HG02588 (cell line): Measurements from ENCODE around the gene PI3.
"Not testable (repeated sequence)": the region's sequence is repeated elsewhere in the genome, so short reads cannot be mapped to it uniquely, and the experiment has no call there.

Experiments
- ATAC-seq: cut with Tn5 transposase; IDR thresholded peaks from one replicate; pipeline ENCODE4 v1.9.1; 2021; ENCODE audit warnings: mild to moderate bottlenecking, moderate library complexity; ENCODE audit not compliant: unreplicated experiment

The PI3 gene

GRCh38 chr20:45174434-45175364 lies at the start of gene PI3:
PI3 (plus strand) TSS chr20:45174902; CDS start chr20:45174923, 21 bp downstream.
- no peak for ATAC-seq

- ATAC-seq = no peak
Observed at GRCh38 chr20:45128099-45128498, 46.6 kb upstream of the PI3 start.

GRCh38 chr20:45136911-45137310 lies 37.8 kb upstream of the PI3 start:
- ATAC-seq = no peak

- ATAC-seq = no peak
Observed at GRCh38 chr20:45138561-45139300, 36.0 kb upstream of the PI3 start.

- not testable (repeated sequence) for ATAC-seq
Observed at GRCh38 chr20:45139733-45140375, 34.8 kb upstream of the PI3 start.

GRCh38 chr20:45140836-45141235 lies 33.9 kb upstream of the PI3 start:
- ATAC-seq = no peak

- no peak for ATAC-seq
Observed at GRCh38 chr20:45149062-45149461, 25.6 kb upstream of the PI3 start.

GRCh38 chr20:45152405-45152804 lies 22.3 kb upstream of the PI3 start:
- no peak for ATAC-seq

- no peak for ATAC-seq
Observed at GRCh38 chr20:45153147-45153546, 21.6 kb upstream of the PI3 start.

- ATAC-seq = no peak
Observed at GRCh38 chr20:45153752-45154151, 20.9 kb upstream of the PI3 start.

- ATAC-seq = no peak
Observed at GRCh38 chr20:45154183-45154582, 20.5 kb upstream of the PI3 start.

GRCh38 chr20:45154794-45155193 lies 19.9 kb upstream of the PI3 start:
- not testable (repeated sequence) for ATAC-seq

- no peak for ATAC-seq
Observed at GRCh38 chr20:45156713-45157112, 18.0 kb upstream of the PI3 start.

- no peak for ATAC-seq
Observed at GRCh38 chr20:45157962-45158361, 16.7 kb upstream of the PI3 start.

- ATAC-seq = no peak
Observed at GRCh38 chr20:45163083-45163803, 11.5 kb upstream of the PI3 start.

GRCh38 chr20:45164906-45165305 lies 9.8 kb upstream of the PI3 start:
- no peak for ATAC-seq

GRCh38 chr20:45173522-45173921 lies 1.2 kb upstream of the PI3 start:
- no peak for ATAC-seq

- no peak for ATAC-seq
Observed at GRCh38 chr20:45176526-45177267, 2.0 kb downstream of the PI3 start.

GRCh38 chr20:45179166-45179565 lies 4.5 kb downstream of the PI3 start:
- no peak for ATAC-seq

- ATAC-seq = no peak
Observed at GRCh38 chr20:45181639-45182038, 6.9 kb downstream of the PI3 start.
